ENCODE data around the gene SLC22A14. TPM values are rescaled to one million over a fixed set of nuclear protein-coding genes. Genes with fewer than 3 reads are reported as not detected.

Gene SLC22A14
- total RNA-seq, 1 experiment from 2014 or later, result not detected

DNA sequence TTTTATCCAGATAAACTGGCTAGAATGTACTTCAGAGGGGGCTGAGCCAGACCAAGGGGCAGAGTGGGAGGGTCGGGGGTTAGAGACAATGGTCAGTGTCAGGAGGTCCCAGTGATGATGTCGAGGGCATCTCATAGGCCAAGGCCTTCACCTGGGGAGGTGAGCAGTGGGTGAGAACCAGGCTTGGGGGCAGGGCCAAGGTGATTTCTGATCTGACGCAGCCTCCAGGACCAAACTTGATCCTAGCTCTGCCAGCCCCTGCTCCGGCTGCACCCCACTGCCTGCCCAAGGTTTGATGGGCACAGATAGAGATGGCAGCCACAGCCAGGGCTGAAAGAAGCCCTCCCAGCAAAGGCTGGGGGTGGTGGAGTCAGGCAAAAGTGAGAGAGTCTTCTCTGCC, 79.4 kb downstream of the SLC22A14 start:
- Histone ChIP-seq H3K9ac (ENCODE audit: extremely low read depth, insufficient read length, low read length) (no peak overlapping the region), H3K79me1 (ENCODE audit: insufficient read depth, low read depth, low read length, poor library complexity, severe bottlenecking) (no peaks in the 10 kb centered on the region), H3K23ac (ENCODE audit: insufficient read length, low read depth, low read length) (no peak overlapping the region), H3T11ph (ENCODE audit: low read length) (no peak overlapping the region), H4K8ac (replicated peaks; ENCODE audit: insufficient read length, low read depth, low read length) (no peak overlapping the region), H3K79me2 (ENCODE audit: insufficient read depth, low read length) (no peaks in the 10 kb centered on the region), H3K23me2 (ENCODE audit: insufficient read length, low read depth, low read length, poor library complexity, severe bottlenecking) (no peaks in the 10 kb centered on the region), H3K9me3 (ENCODE audit: control insufficient read depth, low read depth, low read length) (no peaks in the 10 kb centered on the region), H3K18ac (ENCODE audit: insufficient read length, low read depth, low read length) (no peak overlapping the region), H4K91ac (ENCODE audit: insufficient read length, low read depth, low read length) (no peak overlapping the region), H3K4me2 (ENCODE audit: insufficient read depth, insufficient read length, low read length) (no peak overlapping the region), H2BK120ac (ENCODE audit: low read depth, low read length, poor library complexity, severe bottlenecking) (no peak overlapping the region), H2BK20ac (ENCODE audit: low read depth, low read length, poor library complexity, severe bottlenecking) (no peak overlapping the region), H3K27me3 (ENCODE audit: insufficient read depth, low read length) (no peaks in the 10 kb centered on the region), H3K4me1 (ENCODE audit: insufficient read depth, low read length) (no peaks in the 10 kb centered on the region), H3K56ac (ENCODE audit: insufficient read length, low read depth, low read length) (no peak overlapping the region), H4K20me1 (ENCODE audit: control insufficient read depth, insufficient read depth, insufficient read length) (no peaks in the 10 kb centered on the region), H2BK12ac (ENCODE audit: insufficient read length, low read depth, low read length) (no peak overlapping the region), H2BK5ac (ENCODE audit: insufficient read length, low read length) (no peak overlapping the region), H3K14ac (ENCODE audit: insufficient read depth, low read length) (no peak overlapping the region; the same call in 1 of the 2 replicates), H4K5ac (ENCODE audit: insufficient read length, low read depth, low read length) (no peak overlapping the region), H2AFZ (ENCODE audit: low read length) (no peak overlapping the region), H2AK5ac (ENCODE audit: insufficient read length, low read length) (no peak overlapping the region), H2BK15ac (ENCODE audit: low read depth, low read length) (no peak overlapping the region), H3K4ac (ENCODE audit: low read depth, low read length) (no peak overlapping the region), H3K27ac (ENCODE audit: insufficient read length, low read depth, low read length) (no peak overlapping the region)
- H3K4me1 Mint-ChIP-seq, result no peaks in the 10 kb centered on the region
- H3K27me3 Mint-ChIP-seq (ENCODE audit: low read depth), result no peaks in the 10 kb centered on the region
- H3K27ac Mint-ChIP-seq, result no peak overlapping the region
- no peak overlapping the region for H3K4me3 Mint-ChIP-seq
- no CpG with 5 or more reads among the region's 4 CpGs for WGBS (ENCODE audit: extremely low coverage, insufficient read length, low lambda C conversion rate)
- H3K9me3 Mint-ChIP-seq, result peaks cover 11 to 18% of the 10 kb centered on the region in 2 experiments; a peak in 4 of 5 replicates
- peaks cover 17 to 35% (median 29%) of the 10 kb centered on the region in 3 experiments for H3K36me3 Mint-ChIP-seq (ENCODE audit: insufficient read depth in 1 of 3, low read depth in 3 of 3)
- TF ChIP-seq, protein P1, sequence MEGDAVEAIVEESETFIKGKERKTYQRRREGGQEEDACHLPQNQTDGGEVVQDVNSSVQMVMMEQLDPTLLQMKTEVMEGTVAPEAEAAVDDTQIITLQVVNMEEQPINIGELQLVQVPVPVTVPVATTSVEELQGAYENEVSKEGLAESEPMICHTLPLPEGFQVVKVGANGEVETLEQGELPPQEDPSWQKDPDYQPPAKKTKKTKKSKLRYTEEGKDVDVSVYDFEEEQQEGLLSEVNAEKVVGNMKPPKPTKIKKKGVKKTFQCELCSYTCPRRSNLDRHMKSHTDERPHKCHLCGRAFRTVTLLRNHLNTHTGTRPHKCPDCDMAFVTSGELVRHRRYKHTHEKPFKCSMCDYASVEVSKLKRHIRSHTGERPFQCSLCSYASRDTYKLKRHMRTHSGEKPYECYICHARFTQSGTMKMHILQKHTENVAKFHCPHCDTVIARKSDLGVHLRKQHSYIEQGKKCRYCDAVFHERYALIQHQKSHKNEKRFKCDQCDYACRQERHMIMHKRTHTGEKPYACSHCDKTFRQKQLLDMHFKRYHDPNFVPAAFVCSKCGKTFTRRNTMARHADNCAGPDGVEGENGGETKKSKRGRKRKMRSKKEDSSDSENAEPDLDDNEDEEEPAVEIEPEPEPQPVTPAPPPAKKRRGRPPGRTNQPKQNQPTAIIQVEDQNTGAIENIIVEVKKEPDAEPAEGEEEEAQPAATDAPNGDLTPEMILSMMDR (conservative IDR thresholded peaks at IDR 0.05), result no peak
- no peak for DNase-seq

Data from H9 (cell line).